ENCODE data around the gene GPR132. TPM values are rescaled to one million over a fixed set of nuclear protein-coding genes. Genes with fewer than 3 reads are reported as not detected.

GPR132 gene
- total RNA-seq, 1 donor from 2014 or later = 27.1 TPM

Other genes starting within 250 kb of the GPR132 start
- 8.5 TPM in 2 replicates for gene CEP170B, start 200.2 kb downstream of the GPR132 start, total RNA-seq
- 0.16 and 0.23 TPM in 2 replicates for gene PLD4, start 140.6 kb downstream of the GPR132 start, total RNA-seq
- 0.02 and 0.07 TPM in 2 replicates for gene AHNAK2, start 87.1 kb downstream of the GPR132 start, total RNA-seq
- gene CLBA1, start 79.6 kb downstream of the GPR132 start, total RNA-seq = 0.94 and 1.4 TPM in 2 replicates
- 47.7 and 49.6 TPM in 2 replicates for gene CDCA4, start 44.3 kb downstream of the GPR132 start, total RNA-seq
- 2.6 and 3.2 TPM in 2 replicates for gene JAG2, start 103.3 kb upstream of the GPR132 start, total RNA-seq
- gene NUDT14, start 115.9 kb upstream of the GPR132 start, total RNA-seq = 7.7 and 10.4 TPM in 2 replicates
- 38.4 and 38.6 TPM in 2 replicates for gene BTBD6, start 183.1 kb upstream of the GPR132 start, total RNA-seq
- 44.0 TPM in 2 replicates for gene BRF1, start 235.6 kb upstream of the GPR132 start, total RNA-seq
- gene PACS2, start 249.3 kb upstream of the GPR132 start, total RNA-seq = 35.2 and 36.8 TPM in 2 replicates

All from activated T-helper 2 cell treated with anti-CD3 and anti-CD28 coated beads, Interferon-gamma antibody, Interleukin-2, Interleukin-4, amounts not matched to agents 10 μg/mL and 5 μg/mL and 100 μg/mL, durations not matched to agents 14 hours and 24 hours and 36 hours (primary cell).